T-helper 1 cell treated with Interleukin-12 subunit alpha and Interleukin-12 subunit beta and Interleukin-4 antibody, amounts not matched to agents 30 μg/mL and 1 μg/mL, for 36 hours (primary cell): ENCODE data around the gene FBXO31.

Experiments used
- H3K27ac Mint-ChIP-seq: one replicate; pipeline ENCODE4 v1.8.0; 2021; ENCODE audit warnings: mild to moderate bottlenecking, mixed read lengths
- H3K27me3 Mint-ChIP-seq: one replicate; pipeline ENCODE4 v1.8.0; 2021; ENCODE audit warnings: low read depth, mixed read lengths
- H3K36me3 Mint-ChIP-seq: one replicate; pipeline ENCODE4 v1.8.0; 2021; ENCODE audit warnings: low read depth, mixed read lengths
- H3K4me1 Mint-ChIP-seq: one replicate; pipeline ENCODE4 v1.8.0; 2021; ENCODE audit warnings: low read depth, mixed read lengths
- H3K4me3 Mint-ChIP-seq: one replicate; pipeline ENCODE4 v1.8.0; 2021; ENCODE audit warnings: mild to moderate bottlenecking, moderate library complexity, mixed read lengths
- H3K9me3 Mint-ChIP-seq: one replicate; pipeline ENCODE4 v1.8.0; 2021; ENCODE audit warnings: mixed read lengths

FBXO31 gene

GRCh38 chr16:87319011-87319410 is 64.6 kb downstream of the FBXO31 start:
- peaks cover 4% of the 10 kb centered on the region for H3K36me3 Mint-ChIP-seq
- no peaks in the 10 kb centered on the region for H3K9me3 Mint-ChIP-seq
- H3K27ac Mint-ChIP-seq, result peak overlapping the region; percentile 96
- peaks cover 13% of the 10 kb centered on the region for H3K4me1 Mint-ChIP-seq
- no peaks in the 10 kb centered on the region for H3K27me3 Mint-ChIP-seq
- peak overlapping the region; percentile 90 for H3K4me3 Mint-ChIP-seq

DNA sequence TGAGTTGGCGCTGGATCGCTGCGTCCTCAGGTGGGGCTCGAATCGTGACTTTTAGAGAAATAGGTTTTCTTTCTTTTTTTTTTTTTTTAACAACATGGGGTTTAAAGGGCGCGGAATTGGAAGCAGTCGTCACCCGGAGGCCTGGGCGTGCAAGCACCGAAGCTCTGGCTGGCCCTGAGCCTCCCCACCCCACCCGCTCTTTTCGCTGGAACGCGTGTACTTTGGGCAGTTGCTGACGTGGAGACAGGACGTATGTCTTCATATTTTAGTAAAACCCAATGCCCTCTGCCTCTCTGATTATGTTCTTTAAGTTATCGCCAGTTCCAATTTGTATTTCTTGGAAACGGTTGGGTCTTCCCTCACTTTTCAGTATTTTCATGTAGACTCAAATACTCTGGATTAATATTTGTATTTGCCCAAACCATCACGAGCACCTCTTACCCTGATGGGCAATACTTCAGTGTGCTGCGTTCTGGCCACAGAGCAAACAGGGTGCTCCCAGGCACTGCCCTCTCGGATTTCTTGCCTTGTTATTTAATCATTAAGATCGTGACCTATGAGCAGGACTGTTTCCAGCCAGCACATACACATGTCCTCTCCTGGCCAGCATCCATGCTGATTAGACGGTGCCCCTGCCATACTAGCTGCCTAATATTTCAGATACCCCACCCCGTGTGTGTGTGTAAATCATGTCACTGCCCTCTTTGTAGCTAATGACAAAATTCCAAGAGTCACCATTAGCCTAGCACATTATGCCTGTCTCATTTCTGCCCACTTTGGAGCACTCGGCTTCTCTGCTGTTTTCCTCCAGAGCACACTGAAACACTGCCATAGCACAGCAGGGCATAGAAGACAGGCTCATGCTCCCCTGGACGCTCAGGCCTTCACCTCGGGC is 65.6 kb downstream of the FBXO31 start:
- H3K4me3 Mint-ChIP-seq, result peak overlapping the region; percentile 90
- peak overlapping the region; percentile 96 for H3K27ac Mint-ChIP-seq
- no peaks in the 10 kb centered on the region for H3K9me3 Mint-ChIP-seq
- peaks cover 4% of the 10 kb centered on the region for H3K36me3 Mint-ChIP-seq
- peaks cover 13% of the 10 kb centered on the region for H3K4me1 Mint-ChIP-seq
- H3K27me3 Mint-ChIP-seq, result no peaks in the 10 kb centered on the region

DNA sequence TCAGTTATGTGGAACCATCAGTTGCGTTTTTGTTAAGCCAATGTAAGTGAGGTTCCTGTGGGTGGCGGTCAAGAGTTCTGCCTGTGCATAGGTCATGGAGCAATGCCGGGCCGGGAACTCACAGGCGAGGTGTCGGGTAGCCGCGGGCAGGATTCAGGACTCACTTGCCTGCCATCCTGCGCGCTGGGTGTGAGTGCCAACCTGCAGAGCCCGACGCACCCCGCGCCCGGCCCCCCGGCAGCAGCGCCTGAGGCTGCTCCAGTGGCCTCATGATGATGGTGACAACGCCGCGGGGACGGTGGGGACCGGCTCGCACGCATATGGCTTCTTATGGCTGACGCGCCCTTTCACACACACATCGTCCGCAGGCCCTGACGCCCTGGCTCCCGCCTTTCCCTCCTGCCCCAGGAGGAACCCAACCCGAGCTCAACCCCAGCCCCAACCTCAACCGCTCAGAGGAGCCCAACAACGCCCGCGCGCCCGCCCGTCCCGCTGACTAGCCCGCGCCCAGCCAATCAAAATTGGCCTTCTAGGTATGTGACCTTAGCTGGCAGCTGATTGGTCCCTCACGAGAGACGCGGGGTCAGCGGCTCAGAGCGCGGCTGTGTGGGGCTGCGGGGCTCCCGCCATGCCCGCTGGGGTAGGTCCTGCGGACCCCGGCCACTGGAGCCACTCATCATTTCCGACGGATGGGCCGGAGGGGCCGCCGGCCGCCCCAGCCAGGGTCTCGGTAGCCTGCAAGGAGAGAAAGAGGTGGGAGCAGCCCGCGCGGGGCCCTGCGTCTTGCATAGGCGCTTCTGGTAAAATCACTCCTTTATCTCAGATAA is 66.4 kb downstream of the FBXO31 start, which contains the start of gene C16orf95:
Gene C16orf95, minus strand, starts transcription at position 470 of the 827 bp plus-strand sequence. Its CDS starts 150 bp downstream, at position 320.
- Mint-ChIP-seq H3K4me3 (peak within 1 kb of the TSS; percentile 90), H3K4me1 (peaks cover 13% of the 10 kb centered on the region), H3K9me3 (no peaks in the 10 kb centered on the region), H3K27me3 (no peaks in the 10 kb centered on the region), H3K27ac (peak within 1 kb of the TSS; percentile 96), H3K36me3 (peaks cover 4% of the 10 kb centered on the region)

DNA sequence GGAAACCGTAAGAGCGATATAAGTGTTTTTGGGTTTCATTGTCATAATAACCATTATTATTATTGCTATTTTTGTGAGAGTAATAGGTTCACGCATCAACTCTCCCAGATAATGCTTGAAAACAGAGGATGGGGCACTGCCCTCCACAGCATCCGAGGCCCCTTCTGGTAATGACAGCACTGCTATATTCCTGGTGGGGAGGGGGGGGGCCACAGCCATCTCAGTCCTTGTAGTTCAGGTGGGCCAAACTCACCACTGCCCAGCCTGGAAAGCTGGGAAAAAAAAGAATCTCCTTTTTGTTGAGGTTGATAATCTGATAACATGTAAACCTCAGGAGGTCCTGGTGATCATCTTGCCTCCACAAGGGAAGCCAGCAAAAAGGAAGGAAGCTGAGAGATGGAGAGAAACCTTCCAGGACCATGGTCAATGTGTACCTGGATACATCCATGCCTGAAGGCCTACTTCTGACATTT is 67.1 kb downstream of the FBXO31 start:
- H3K27ac Mint-ChIP-seq, result peak overlapping the region; percentile 96
- H3K27me3 Mint-ChIP-seq, result no peaks in the 10 kb centered on the region
- peak overlapping the region; percentile 90 for H3K4me3 Mint-ChIP-seq
- peaks cover 13% of the 10 kb centered on the region for H3K4me1 Mint-ChIP-seq
- H3K9me3 Mint-ChIP-seq, result no peaks in the 10 kb centered on the region
- peaks cover 4% of the 10 kb centered on the region for H3K36me3 Mint-ChIP-seq

- peaks cover 4% of the 10 kb centered on the region for H3K36me3 Mint-ChIP-seq
- no peak overlapping the region for H3K27ac Mint-ChIP-seq
- no peaks in the 10 kb centered on the region for H3K9me3 Mint-ChIP-seq
- H3K4me3 Mint-ChIP-seq, result no peak overlapping the region
- peaks cover 13% of the 10 kb centered on the region for H3K4me1 Mint-ChIP-seq
- H3K27me3 Mint-ChIP-seq, result no peaks in the 10 kb centered on the region
Measured at GRCh38 chr16:87314990-87315420, 68.6 kb downstream of the FBXO31 start.

GRCh38 chr16:87312008-87312407 is 71.6 kb downstream of the FBXO31 start:
- no peaks in the 10 kb centered on the region for H3K9me3 Mint-ChIP-seq
- peaks cover 3% of the 10 kb centered on the region for H3K36me3 Mint-ChIP-seq
- H3K27ac Mint-ChIP-seq, result no peak overlapping the region
- no peaks in the 10 kb centered on the region for H3K27me3 Mint-ChIP-seq
- H3K4me3 Mint-ChIP-seq, result no peak overlapping the region
- H3K4me1 Mint-ChIP-seq, result peaks cover 9% of the 10 kb centered on the region

- Mint-ChIP-seq H3K9me3 (no peaks in the 10 kb centered on the region), H3K27me3 (no peaks in the 10 kb centered on the region), H3K27ac (no peak overlapping the region), H3K4me3 (no peak overlapping the region), H3K36me3 (peaks cover 3% of the 10 kb centered on the region), H3K4me1 (peaks cover 6% of the 10 kb centered on the region)
Measured at GRCh38 chr16:87311387-87311786, 72.2 kb downstream of the FBXO31 start.

GRCh38 chr16:87310610-87311009 is 73.0 kb downstream of the FBXO31 start:
- no peak overlapping the region for H3K27ac Mint-ChIP-seq
- H3K4me3 Mint-ChIP-seq, result no peak overlapping the region
- peaks cover 6% of the 10 kb centered on the region for H3K4me1 Mint-ChIP-seq
- no peaks in the 10 kb centered on the region for H3K9me3 Mint-ChIP-seq
- peaks cover 3% of the 10 kb centered on the region for H3K36me3 Mint-ChIP-seq
- no peaks in the 10 kb centered on the region for H3K27me3 Mint-ChIP-seq

DNA sequence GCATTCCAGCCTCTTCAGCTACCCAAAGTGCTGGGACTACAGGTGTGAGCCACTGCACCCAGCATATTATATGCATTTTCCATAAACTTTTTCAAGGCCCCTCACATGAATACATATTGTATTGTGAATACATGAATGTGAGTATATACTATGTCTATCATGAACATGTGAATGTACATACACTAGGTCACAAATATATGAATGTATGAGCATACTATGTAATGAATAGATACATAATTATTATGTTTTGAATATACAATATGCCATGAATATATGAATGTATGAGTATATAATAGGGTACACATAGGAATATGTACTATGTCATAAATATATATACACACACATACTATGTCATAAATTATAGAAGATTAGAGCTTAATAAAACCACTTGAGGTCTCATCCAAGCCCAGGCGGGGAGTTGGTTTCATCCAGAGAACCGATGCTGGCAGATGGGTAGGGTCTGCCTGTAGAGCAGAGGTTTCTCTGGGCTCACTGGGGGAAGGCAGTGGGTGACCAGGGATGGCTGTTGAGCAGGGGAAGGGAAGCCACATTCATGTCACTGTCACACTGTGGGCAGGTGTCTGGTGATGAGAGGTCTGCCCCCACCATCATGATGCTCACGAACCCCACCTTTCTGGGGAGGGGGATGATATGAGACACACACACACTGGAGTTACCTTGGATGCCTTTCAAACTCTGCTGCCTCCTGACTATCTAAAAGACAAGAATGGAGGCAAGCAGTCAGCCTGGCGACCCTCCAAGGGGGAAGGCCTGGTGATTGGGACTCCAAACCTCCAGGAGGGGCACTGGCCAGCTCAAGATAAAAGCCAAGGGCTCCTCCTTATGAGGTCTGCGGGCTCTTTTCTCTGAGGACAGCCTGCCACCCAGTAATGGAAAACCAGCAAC is 73.7 kb downstream of the FBXO31 start:
- Mint-ChIP-seq H3K4me1 (peaks cover 9% of the 10 kb centered on the region), H3K36me3 (peaks cover 3% of the 10 kb centered on the region), H3K9me3 (no peaks in the 10 kb centered on the region), H3K4me3 (no peak overlapping the region), H3K27ac (peak overlapping the region; percentile 57), H3K27me3 (no peaks in the 10 kb centered on the region)

DNA sequence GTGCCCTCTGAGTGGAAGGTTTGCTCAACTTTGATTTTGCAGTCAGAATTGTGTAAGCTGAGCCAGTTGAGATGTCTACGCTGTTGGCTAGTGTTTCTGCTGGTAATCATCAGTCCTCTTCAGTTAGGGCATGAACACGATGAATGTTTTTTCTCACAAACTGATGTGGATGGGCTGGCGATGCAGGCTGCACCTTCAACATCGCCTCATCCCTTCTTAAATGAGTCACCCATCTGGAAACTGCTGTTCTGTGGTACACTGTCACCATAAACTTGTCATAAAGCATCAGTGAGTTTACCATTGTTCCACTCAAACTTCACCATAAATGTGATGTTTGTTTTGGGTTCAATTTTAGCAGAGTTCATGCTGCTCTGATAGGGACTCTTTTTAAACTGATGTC is 74.8 kb downstream of the FBXO31 start:
- Mint-ChIP-seq H3K27me3 (no peaks in the 10 kb centered on the region), H3K4me1 (peaks cover 20% of the 10 kb centered on the region), H3K27ac (peak overlapping the region; percentile 57), H3K36me3 (peaks cover 3% of the 10 kb centered on the region), H3K4me3 (no peak overlapping the region), H3K9me3 (no peaks in the 10 kb centered on the region)

DNA sequence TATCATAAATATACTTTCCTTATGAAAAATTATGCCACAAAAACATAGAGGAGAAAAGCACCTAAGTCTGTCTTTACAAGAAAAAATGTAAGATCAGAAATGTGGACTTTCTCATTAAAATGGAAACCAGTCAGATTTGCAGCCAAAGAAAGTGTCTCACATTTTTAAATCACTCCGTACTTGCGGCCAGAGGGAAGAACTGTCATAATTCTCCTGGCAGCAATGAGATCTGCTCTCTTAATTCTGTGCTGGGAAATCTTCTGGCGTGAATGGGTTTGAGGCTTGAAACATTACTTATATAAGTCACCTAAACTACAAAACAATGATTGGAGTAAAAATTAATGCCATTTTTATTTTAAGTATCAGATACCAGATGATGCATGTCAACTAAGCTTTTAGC is 77.1 kb downstream of the FBXO31 start:
- Mint-ChIP-seq H3K4me1 (peaks cover 32% of the 10 kb centered on the region), H3K27ac (no peak overlapping the region), H3K9me3 (no peaks in the 10 kb centered on the region)

GRCh38 chr16:87305505-87306391 is 77.8 kb downstream of the FBXO31 start:
- no peak overlapping the region for H3K27ac Mint-ChIP-seq
- H3K4me1 Mint-ChIP-seq, result peaks cover 32% of the 10 kb centered on the region
- no peaks in the 10 kb centered on the region for H3K27me3 Mint-ChIP-seq
- H3K36me3 Mint-ChIP-seq, result peaks cover 5% of the 10 kb centered on the region
- H3K9me3 Mint-ChIP-seq, result no peaks in the 10 kb centered on the region
- H3K4me3 Mint-ChIP-seq, result no peak overlapping the region

More for the DNA sequence above, 77.1 kb downstream of the FBXO31 start:
- H3K4me3 Mint-ChIP-seq, result no peak overlapping the region
- H3K36me3 Mint-ChIP-seq, result peaks cover 5% of the 10 kb centered on the region
- H3K27me3 Mint-ChIP-seq, result no peaks in the 10 kb centered on the region

DNA sequence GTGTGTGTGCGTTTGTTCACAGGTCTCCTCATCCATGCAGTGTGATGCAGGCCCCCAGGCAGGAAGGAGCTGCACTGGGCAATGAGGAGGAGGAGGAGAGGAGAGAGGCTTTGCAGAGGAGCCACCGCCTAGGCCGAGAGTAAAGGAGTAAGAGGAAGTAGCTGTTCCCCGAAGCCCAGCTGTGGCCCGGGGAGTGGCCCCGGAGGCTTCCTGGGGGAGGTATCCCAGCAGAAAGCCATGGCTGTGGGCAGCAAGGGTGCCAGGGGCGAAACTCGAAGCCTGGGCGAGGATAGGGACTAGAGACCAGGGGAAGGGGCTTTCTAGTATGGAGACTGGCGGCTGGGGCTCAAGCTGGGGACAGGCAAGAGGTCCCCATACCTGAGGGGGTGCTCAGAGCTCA is 78.6 kb downstream of the FBXO31 start:
- Mint-ChIP-seq H3K9me3 (no peaks in the 10 kb centered on the region), H3K4me3 (no peak overlapping the region), H3K4me1 (peaks cover 32% of the 10 kb centered on the region), H3K36me3 (peaks cover 7% of the 10 kb centered on the region), H3K27ac (peak overlapping the region; percentile 61), H3K27me3 (no peaks in the 10 kb centered on the region)
